Left ventricle myocardium inferior (tissue), 1 donor: ENCODE measurements around the gene NCKAP5. TPM values are rescaled to one million over a fixed set of nuclear protein-coding genes. Genes with fewer than 3 reads are reported as not detected.

ENCODE experiments used
- DNase-seq: peaks from one replicate; pipeline ENCODE4 v3.0.0-alpha.2; 2020
- H3K27ac ChIP-seq: fragments of 200-600 bp; replicated peaks from 2 replicates; pipeline ENCODE4 v1.8.0; 2021
- H3K27me3 ChIP-seq: fragments of 200-600 bp; 2 replicates; pipeline ENCODE4 v1.8.0; 2021; ENCODE audit warnings: low read depth
- H3K36me3 ChIP-seq: fragments of 200-600 bp; 2 replicates; pipeline ENCODE4 v1.8.0; 2021
- H3K4me1 ChIP-seq: fragments of 200-600 bp; 2 replicates; pipeline ENCODE4 v1.8.0; 2021
- H3K4me3 ChIP-seq: fragments of 200-600 bp; 2 replicates; pipeline ENCODE4 v1.8.0; 2021; ENCODE audit warnings: mild to moderate bottlenecking, moderate library complexity
- H3K9me3 ChIP-seq: fragments of 200-600 bp; replicated peaks from 2 replicates; pipeline ENCODE4 v1.8.0; 2021
- intact Hi-C: fragments of 100-400 bp; cut with micrococcal nuclease; formaldehyde crosslinking; loops from one replicate; pipeline ENCODE4 v1.11.0; 2022
- total RNA-seq: library from RNA; stranded (reverse); fragmentation: NEBNext Ultra II Directional; extraction: Animal tissue kit (Norgen Biotek cat#: 25700); gene quantifications from one replicate; pipeline ENCODE4 v1.2.1, GENCODE V29; 2021
- TF ChIP-seq, protein P1 (sequence below): fragments of 200-600 bp; IDR thresholded peaks from 2 replicates; pipeline ENCODE4 v1.8.0; 2021; ENCODE audit warnings: antibody characterized with exemption, mild to moderate bottlenecking, borderline replicate concordance
- donor health status: DM: no; HTN: yes; CAD: no; lungs with severe emphysema.

NCKAP5 gene
- total RNA-seq, 1 donor from 2014 or later: 6.0 TPM

DNA sequence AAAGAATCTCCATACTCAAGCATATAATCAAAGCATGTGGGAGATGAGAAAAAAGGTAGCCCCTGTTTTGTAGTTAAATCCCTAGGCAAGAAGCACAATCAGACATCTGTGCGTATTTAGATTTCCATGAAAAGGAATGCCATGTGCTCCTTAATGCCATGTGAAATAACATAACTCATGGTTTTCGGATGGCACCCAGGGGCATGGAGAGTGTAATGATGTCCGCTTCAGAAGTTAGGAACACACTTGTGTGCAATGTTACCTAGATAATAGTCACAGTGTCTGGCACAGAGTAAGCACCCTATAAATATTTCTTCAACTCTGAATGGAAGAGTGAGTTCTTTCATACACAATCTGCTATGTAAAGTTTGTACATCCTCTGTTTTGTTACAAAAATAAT is 197.0 kb downstream of the NCKAP5 start:
- Histone ChIP-seq H3K4me1 (no peaks in the 10 kb centered on the region), H3K9me3 (no peaks in the 10 kb centered on the region), H3K4me3 (no peak overlapping the region), H3K27ac (no peak overlapping the region), H3K36me3 (no peaks in the 10 kb centered on the region), H3K27me3 (no peaks in the 10 kb centered on the region)
- DNase-seq: no peak
- intact Hi-C loops: no loop called here
- TF ChIP-seq, protein P1, sequence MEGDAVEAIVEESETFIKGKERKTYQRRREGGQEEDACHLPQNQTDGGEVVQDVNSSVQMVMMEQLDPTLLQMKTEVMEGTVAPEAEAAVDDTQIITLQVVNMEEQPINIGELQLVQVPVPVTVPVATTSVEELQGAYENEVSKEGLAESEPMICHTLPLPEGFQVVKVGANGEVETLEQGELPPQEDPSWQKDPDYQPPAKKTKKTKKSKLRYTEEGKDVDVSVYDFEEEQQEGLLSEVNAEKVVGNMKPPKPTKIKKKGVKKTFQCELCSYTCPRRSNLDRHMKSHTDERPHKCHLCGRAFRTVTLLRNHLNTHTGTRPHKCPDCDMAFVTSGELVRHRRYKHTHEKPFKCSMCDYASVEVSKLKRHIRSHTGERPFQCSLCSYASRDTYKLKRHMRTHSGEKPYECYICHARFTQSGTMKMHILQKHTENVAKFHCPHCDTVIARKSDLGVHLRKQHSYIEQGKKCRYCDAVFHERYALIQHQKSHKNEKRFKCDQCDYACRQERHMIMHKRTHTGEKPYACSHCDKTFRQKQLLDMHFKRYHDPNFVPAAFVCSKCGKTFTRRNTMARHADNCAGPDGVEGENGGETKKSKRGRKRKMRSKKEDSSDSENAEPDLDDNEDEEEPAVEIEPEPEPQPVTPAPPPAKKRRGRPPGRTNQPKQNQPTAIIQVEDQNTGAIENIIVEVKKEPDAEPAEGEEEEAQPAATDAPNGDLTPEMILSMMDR: no peak

GRCh38 chr2:133369901-133370658 is 198.2 kb downstream of the NCKAP5 start:
- no peaks in the 10 kb centered on the region for H3K27me3 ChIP-seq
- DNase-seq: no peak
- no peaks in the 10 kb centered on the region for H3K4me1 ChIP-seq

GRCh38 chr2:133365117-133365516 is 203.1 kb downstream of the NCKAP5 start:
- H3K4me1 ChIP-seq: peaks cover 16% of the 10 kb centered on the region
- TF ChIP-seq, protein P1: no peak
- no peaks in the 10 kb centered on the region for H3K36me3 ChIP-seq
- no peak overlapping the region for H3K27ac ChIP-seq
- no peak for DNase-seq
- H3K4me3 ChIP-seq: no peak overlapping the region
- H3K9me3 ChIP-seq: no peaks in the 10 kb centered on the region
- H3K27me3 ChIP-seq: no peaks in the 10 kb centered on the region
- intact Hi-C loops: no loop called here

More at GRCh38 chr2:133369901-133370658, 198.2 kb downstream of the NCKAP5 start:
- Histone ChIP-seq H3K9me3 (no peaks in the 10 kb centered on the region), H3K36me3 (no peaks in the 10 kb centered on the region), H3K4me3 (no peak overlapping the region), H3K27ac (no peak overlapping the region)
- intact Hi-C loops: no loop called here
- TF ChIP-seq, protein P1: no peak

DNA sequence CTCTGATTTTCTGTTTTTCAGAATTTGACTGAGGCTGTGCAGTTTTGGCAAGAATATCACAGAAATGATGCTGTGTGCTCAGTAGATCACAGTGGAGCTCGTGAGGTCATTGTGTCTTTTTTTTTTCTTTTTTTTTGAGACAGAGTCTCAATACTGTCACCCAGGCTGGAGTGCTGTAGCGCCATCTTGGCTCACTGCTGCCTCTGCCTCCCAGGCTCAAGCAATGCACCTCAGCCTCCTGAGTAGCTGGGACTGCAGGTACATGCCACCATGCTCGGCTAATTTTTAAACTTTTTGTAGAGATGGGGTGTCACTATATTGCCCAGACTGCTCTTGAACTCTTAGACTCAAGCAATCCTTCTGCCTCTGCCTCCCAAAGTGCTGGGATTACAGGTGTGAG is 203.6 kb downstream of the NCKAP5 start:
- H3K9me3 ChIP-seq: no peaks in the 10 kb centered on the region
- no peaks in the 10 kb centered on the region for H3K27me3 ChIP-seq
- no peak for DNase-seq
- H3K27ac ChIP-seq: no peak overlapping the region
- no peak overlapping the region for H3K4me3 ChIP-seq
- intact Hi-C loops: no loop called here
- H3K4me1 ChIP-seq: peaks cover 21% of the 10 kb centered on the region
- no peaks in the 10 kb centered on the region for H3K36me3 ChIP-seq
- TF ChIP-seq, protein P1: no peak

- Histone ChIP-seq H3K4me3 (no peak overlapping the region), H3K27ac (no peak overlapping the region), H3K27me3 (no peaks in the 10 kb centered on the region), H3K9me3 (no peaks in the 10 kb centered on the region), H3K36me3 (no peaks in the 10 kb centered on the region), H3K4me1 (peaks cover 21% of the 10 kb centered on the region)
- no peak for DNase-seq
- TF ChIP-seq, protein P1: no peak
- intact Hi-C loops: no loop called here
Observed at GRCh38 chr2:133363884-133364283, 204.4 kb downstream of the NCKAP5 start.
